Cardiac fibroblast (primary cell): ENCODE results near the gene NAV2.

Experiments used
- DNase-seq, 2 donors: peaks; one replicate each; pipeline versions ENCODE4 v3.0.0 to v3.0.0-alpha.2; 2010; ENCODE audit warnings: low read depth in 2 of 2
- H3K4me3 ChIP-seq, 2 donors: replicated peaks in 1 of 2; 1 replicate in 1 of 2; 2 replicates in 1 of 2; pipeline ENCODE4 v1.5.1; 2011; ENCODE audit warnings: low read depth in 2 of 2, low read length in 2 of 2, mild to moderate bottlenecking in 2 of 2, moderate library complexity in 1 of 2
- TF ChIP-seq, protein P1 (sequence below): IDR thresholded peaks from one replicate; pipeline ENCODE4 v1.5.1; 2011; ENCODE audit warnings: low read depth, mild to moderate bottlenecking, low read length, inconsistent platforms

NAV2 gene

DNA sequence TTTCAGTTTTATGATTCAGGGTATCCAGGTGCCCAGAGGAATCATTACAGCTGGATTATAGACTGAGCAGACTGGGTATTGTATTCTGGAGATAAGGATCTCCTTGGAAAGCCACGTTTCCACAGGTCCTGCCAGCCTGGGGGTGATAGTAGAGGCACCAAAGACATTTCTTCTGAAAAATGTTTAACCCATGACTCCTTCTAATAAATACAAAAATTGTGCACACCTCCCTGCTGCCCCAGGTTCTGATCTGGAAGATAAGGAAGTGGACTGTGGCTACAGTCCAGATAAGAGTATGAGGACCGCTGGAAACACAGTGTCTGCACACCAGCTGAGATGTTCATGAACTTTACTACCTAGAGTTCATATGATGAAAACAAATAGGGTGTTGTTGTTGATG, 255.2 kb downstream of the NAV2 start:
- TF ChIP-seq, protein P1, sequence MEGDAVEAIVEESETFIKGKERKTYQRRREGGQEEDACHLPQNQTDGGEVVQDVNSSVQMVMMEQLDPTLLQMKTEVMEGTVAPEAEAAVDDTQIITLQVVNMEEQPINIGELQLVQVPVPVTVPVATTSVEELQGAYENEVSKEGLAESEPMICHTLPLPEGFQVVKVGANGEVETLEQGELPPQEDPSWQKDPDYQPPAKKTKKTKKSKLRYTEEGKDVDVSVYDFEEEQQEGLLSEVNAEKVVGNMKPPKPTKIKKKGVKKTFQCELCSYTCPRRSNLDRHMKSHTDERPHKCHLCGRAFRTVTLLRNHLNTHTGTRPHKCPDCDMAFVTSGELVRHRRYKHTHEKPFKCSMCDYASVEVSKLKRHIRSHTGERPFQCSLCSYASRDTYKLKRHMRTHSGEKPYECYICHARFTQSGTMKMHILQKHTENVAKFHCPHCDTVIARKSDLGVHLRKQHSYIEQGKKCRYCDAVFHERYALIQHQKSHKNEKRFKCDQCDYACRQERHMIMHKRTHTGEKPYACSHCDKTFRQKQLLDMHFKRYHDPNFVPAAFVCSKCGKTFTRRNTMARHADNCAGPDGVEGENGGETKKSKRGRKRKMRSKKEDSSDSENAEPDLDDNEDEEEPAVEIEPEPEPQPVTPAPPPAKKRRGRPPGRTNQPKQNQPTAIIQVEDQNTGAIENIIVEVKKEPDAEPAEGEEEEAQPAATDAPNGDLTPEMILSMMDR, result no peak
- no peak for DNase-seq
- H3K4me3 ChIP-seq, result no peak overlapping the region

DNA sequence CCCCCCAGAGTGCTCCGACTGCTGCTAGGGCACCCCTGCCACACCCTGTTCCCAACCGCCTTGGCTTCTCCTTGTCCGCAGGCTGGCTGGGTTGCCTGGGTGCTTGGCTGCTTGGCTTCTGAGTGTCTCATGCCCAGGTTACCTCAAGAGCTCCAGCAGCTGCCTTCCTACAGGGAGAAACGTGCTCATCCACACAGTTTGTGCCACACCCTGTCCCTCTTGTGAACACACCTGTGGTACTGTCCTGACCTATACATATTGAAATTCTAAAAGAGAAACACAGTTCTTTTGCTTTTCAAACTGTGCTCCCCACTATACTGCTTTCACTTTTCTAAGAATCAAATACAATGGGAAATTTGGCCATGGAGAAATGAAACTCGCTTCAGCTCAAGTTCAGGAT, 256.2 kb downstream of the NAV2 start:
- DNase-seq, result no peak
- H3K4me3 ChIP-seq, result no peak overlapping the region
- TF ChIP-seq, protein P1, result no peak

DNA sequence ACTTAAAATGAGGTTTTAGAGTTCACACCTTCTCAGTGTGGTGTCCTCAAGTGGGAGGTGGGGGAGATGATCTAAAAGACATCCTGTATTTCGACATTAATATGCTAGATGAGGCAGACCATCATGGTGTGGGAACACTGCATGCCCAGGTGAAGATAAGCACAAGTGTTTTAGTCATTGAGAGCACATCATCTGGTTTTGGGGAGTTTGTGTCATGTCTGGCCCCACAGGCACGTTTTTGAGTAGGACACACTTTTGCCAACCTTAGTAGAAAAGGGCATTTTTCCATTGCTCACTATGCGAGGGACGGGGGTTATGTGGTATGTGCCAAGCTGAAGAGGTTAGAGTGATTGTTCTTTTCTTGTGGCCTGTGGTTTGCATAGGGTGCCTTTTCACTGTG, 258.3 kb downstream of the NAV2 start:
- no peak overlapping the region for H3K4me3 ChIP-seq
- no peak for DNase-seq
- TF ChIP-seq, protein P1, result no peak

DNA sequence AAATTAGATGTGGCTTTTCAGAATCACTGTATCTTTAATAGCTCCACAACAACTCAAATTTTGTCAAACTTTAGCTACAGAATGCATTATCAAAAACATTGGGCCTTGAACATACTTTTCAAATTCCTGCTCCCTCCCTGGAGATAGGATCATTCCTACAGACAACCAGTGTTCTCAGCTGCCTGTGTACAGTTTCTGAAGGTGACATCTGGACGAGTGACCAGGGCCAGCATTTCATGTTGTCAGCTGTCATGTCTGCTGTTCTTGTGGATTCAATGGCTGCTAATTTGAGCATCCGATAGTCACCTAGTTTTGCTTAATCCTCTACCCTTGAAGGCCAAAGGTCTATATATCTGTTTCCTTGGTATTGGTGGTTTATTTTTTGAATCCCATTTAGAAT, 259.5 kb downstream of the NAV2 start:
- TF ChIP-seq, protein P1, result no peak

DNA sequence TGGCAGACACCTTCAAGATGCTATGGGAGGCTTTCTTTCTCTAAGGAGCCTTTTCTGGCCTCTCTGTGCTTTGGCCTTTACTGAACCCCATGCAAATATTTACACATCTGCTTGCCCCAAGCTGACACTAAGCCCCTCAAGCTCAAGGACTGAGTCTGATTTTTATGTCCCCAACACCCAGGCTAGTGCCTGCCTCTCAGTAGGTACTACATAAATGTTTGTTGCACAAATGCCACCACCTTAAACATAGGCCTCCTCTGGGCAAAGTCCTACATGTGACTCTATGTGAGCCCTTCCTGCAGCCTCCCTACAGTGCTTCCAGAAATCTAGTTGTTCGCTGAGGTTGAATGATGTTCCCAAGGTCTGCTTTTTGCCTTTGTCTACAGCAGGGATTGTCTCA, 260.0 kb downstream of the NAV2 start:
- no peak for DNase-seq
- H3K4me3 ChIP-seq, result no peak overlapping the region
- TF ChIP-seq, protein P1, result no peak

More for the DNA sequence above, 259.5 kb downstream of the NAV2 start:
- no peak overlapping the region for H3K4me3 ChIP-seq
- no peak for DNase-seq

DNA sequence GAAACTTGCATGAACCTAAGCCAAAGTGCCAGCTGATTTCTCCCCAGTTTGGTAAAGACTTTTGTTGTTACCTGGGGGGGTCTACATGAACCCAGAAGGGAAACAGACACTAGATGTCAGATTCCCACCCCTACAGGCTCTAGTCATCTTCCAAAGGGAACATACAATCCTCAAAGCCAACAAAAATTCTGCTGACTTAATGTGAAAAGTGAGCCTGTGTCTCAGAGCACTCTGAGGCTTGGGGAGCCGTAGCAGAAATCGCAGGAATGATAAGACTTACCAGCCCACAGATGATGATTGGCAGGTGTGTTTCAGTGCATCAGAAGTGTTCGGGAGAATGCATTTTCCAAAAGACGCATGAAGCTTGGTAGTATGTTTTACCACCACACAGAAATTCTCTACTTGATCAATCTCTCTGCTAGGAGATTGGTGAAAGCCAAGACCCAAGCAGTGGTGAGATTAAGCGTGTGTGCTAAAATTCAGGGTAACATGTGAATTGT, 260.5 kb downstream of the NAV2 start:
- no peak overlapping the region for H3K4me3 ChIP-seq
- TF ChIP-seq, protein P1, result no peak
- DNase-seq, result no peak

DNA sequence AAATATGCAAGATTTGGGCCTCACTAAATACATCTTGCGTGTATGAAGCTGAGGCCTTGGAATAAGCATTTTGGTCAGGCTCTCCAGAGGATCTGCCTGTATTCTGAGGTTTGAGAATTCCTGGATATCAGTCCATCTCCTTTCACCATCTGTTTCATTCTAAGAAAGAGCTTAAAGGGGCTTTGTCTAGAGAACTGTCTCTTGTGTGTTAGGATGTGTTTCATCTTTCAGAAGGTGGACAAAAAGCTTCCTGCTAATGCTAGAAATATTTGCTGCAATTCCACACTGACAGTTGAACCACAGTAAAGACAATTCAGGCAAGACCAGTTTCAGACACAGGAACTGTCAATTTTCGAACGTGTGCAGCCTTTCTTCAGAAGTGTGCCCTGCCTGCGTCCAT, 262.2 kb downstream of the NAV2 start:
- H3K4me3 ChIP-seq, result no peak overlapping the region
- TF ChIP-seq, protein P1, result no peak
- no peak for DNase-seq
